RWPE1 (cell line): ENCODE results near the gene MAPK1IP1L.

Experiments used
- CTCF ChIA-PET: fragments of 350-600 bp; sonication (Branson Sonifier 250); formaldehyde crosslinking; extraction: SDS; loops from one replicate; lab custom pipeline; 2021; lab: Yijun Ruan, JAX
- POLR2A ChIA-PET: fragments of 400-600 bp; formaldehyde crosslinking; extraction: SDS; loops from one replicate; lab custom pipeline; 2020; ENCODE audit warnings: antibody characterized with exemption; ENCODE audit not compliant: low non-redundant PET; lab: Yijun Ruan, JAX
- DNase-seq: peaks from one replicate; pipeline ENCODE4 v3.0.0; 2012; ENCODE audit warnings: low spot score
- H3K27ac ChIP-seq: fragments of 450-650 bp; 2 replicates; pipeline ENCODE4 v1.5.1; 2017
- CTCF ChIP-seq: fragments of 450-650 bp; conservative IDR thresholded peaks from 2 replicates; pipeline ENCODE4 v1.5.1; 2017; ENCODE audit warnings: low read depth, mild to moderate bottlenecking

MAPK1IP1L gene

GRCh38 chr14:55085060-55085660 lies 33.7 kb downstream of the MAPK1IP1L start:
- DNase-seq = no peak
- ChIA-PET CTCF (no interaction called here), POLR2A (no interaction called here)
- no peak for TF ChIP-seq CTCF
- no peak overlapping the region for H3K27ac ChIP-seq

GRCh38 chr14:55086938-55087337 lies 35.5 kb downstream of the MAPK1IP1L start:
- no peak overlapping the region for H3K27ac ChIP-seq
- ChIA-PET POLR2A (no interaction called here), CTCF (interaction anchor here (0.6 to 1.2 kb wide), 3 partner anchors 19 to 117 kb away, joined by 3 read pairs; no protein-coding TSS in a partner anchor)
- no peak for TF ChIP-seq CTCF
- DNase-seq = no peak

GRCh38 chr14:55088356-55088755 lies 36.9 kb downstream of the MAPK1IP1L start:
- ChIA-PET POLR2A (no interaction called here), CTCF (interaction anchor here (1.6 kb wide), 1 partner anchor 72 kb away, joined by 7 read pairs; no protein-coding TSS in a partner anchor)
- TF ChIP-seq CTCF = no peak
- H3K27ac ChIP-seq = no peak overlapping the region
- DNase-seq = no peak

- DNase-seq = no peak
- CTCF ChIA-PET = interaction anchor here (0.6 to 2.0 kb wide), 4 partner anchors 37 to 69 kb away, joined by 3 to 7 read pairs (median 4); partner anchors contain the start of gene LGALS3
These were observed 40.9 kb downstream of the MAPK1IP1L start for GRCh38 chr14:55092341-55092740.

GRCh38 chr14:55094292-55095157 lies 43.1 kb downstream of the MAPK1IP1L start:
- H3K27ac ChIP-seq = no peak overlapping the region

More at GRCh38 chr14:55092341-55092740, 40.9 kb downstream of the MAPK1IP1L start:
- POLR2A ChIA-PET = no interaction called here
- no peak overlapping the region for H3K27ac ChIP-seq
- no peak for TF ChIP-seq CTCF

More at GRCh38 chr14:55094292-55095157, 43.1 kb downstream of the MAPK1IP1L start:
- CTCF ChIA-PET = interaction anchor here (0.6 to 1.8 kb wide), 3 partner anchors 37 to 397 kb away, joined by 3 to 8 read pairs (median 4); no protein-coding TSS in a partner anchor
- POLR2A ChIA-PET = no interaction called here
- TF ChIP-seq CTCF = no peak
- DNase-seq = no peak
